H1 (cell line): Measurements from ENCODE around the gene C6orf58. TPM values are rescaled to one million over a fixed set of nuclear protein-coding genes. Genes with fewer than 3 reads are reported as not detected.

Experiments used
- BCL11A ChIP-seq, 2 experiments: IDR thresholded peaks; one replicate each; pipeline ENCODE4 v1.6.1; 2011; ENCODE audit warnings: low read depth in 2 of 2, low read length in 2 of 2, mild to moderate bottlenecking in 2 of 2
- RAD21 ChIP-seq, 2 experiments: IDR thresholded peaks in 1 of 2; conservative IDR thresholded peaks in 1 of 2; 2 replicates each; pipeline ENCODE4 v1.6.1; 2011; ENCODE audit warnings: low read depth in 2 of 2, low read length in 2 of 2, improper control_type of control experiment in 1 of 2, inconsistent platforms in 1 of 2, mild to moderate bottlenecking in 1 of 2, moderate library complexity in 1 of 2
- polyA plus RNA-seq, 7 experiments: library from polyadenylated mRNA; depleted of rRNA in 3 of 7; stranded (reverse) in 5 of 7; unstranded in 2 of 7; fragments of >200 nt in 5 of 7; fragments of 200-250 nt in 2 of 7; gene quantifications; 1 replicate in 5 of 7; 2 replicates in 1 of 7; 4 replicates in 1 of 7; pipeline versions ENCODE4 v1.2.1 to v1.2.3, GENCODE V29; 2011 to 2013; ENCODE audit warnings: missing spikeins in 2 of 7, mixed read lengths in 2 of 7
- total RNA-seq: library from RNA; stranded (reverse); fragmentation: NEBNext Ultra II Directional; extraction: Animal tissue kit (Norgen Biotek cat#: 25700); gene quantifications from 2 replicates; pipeline ENCODE4 v1.2.1, GENCODE V29; 2021
- TF ChIP-seq, protein P1 (sequence below): fragments of 300-600 bp; sonication (generic); IDR thresholded peaks from 2 replicates; pipeline ENCODE4 v1.7.1; 2012; ENCODE audit warnings: low read length, moderate library complexity, mild to moderate bottlenecking, inconsistent platforms; ENCODE audit not compliant: insufficient replicate concordance
- TF ChIP-seq, protein P2 (sequence below): IDR thresholded peaks from 2 replicates; pipeline ENCODE4 v1.6.1; 2012; ENCODE audit warnings: low read length, inconsistent platforms

Gene C6orf58
- total and polyA plus RNA-seq, 2 of the 8 experiments (the other 6 are each of a cell fraction or from before 2014, with no cell fraction given): not detected

- TF ChIP-seq, protein P1, sequence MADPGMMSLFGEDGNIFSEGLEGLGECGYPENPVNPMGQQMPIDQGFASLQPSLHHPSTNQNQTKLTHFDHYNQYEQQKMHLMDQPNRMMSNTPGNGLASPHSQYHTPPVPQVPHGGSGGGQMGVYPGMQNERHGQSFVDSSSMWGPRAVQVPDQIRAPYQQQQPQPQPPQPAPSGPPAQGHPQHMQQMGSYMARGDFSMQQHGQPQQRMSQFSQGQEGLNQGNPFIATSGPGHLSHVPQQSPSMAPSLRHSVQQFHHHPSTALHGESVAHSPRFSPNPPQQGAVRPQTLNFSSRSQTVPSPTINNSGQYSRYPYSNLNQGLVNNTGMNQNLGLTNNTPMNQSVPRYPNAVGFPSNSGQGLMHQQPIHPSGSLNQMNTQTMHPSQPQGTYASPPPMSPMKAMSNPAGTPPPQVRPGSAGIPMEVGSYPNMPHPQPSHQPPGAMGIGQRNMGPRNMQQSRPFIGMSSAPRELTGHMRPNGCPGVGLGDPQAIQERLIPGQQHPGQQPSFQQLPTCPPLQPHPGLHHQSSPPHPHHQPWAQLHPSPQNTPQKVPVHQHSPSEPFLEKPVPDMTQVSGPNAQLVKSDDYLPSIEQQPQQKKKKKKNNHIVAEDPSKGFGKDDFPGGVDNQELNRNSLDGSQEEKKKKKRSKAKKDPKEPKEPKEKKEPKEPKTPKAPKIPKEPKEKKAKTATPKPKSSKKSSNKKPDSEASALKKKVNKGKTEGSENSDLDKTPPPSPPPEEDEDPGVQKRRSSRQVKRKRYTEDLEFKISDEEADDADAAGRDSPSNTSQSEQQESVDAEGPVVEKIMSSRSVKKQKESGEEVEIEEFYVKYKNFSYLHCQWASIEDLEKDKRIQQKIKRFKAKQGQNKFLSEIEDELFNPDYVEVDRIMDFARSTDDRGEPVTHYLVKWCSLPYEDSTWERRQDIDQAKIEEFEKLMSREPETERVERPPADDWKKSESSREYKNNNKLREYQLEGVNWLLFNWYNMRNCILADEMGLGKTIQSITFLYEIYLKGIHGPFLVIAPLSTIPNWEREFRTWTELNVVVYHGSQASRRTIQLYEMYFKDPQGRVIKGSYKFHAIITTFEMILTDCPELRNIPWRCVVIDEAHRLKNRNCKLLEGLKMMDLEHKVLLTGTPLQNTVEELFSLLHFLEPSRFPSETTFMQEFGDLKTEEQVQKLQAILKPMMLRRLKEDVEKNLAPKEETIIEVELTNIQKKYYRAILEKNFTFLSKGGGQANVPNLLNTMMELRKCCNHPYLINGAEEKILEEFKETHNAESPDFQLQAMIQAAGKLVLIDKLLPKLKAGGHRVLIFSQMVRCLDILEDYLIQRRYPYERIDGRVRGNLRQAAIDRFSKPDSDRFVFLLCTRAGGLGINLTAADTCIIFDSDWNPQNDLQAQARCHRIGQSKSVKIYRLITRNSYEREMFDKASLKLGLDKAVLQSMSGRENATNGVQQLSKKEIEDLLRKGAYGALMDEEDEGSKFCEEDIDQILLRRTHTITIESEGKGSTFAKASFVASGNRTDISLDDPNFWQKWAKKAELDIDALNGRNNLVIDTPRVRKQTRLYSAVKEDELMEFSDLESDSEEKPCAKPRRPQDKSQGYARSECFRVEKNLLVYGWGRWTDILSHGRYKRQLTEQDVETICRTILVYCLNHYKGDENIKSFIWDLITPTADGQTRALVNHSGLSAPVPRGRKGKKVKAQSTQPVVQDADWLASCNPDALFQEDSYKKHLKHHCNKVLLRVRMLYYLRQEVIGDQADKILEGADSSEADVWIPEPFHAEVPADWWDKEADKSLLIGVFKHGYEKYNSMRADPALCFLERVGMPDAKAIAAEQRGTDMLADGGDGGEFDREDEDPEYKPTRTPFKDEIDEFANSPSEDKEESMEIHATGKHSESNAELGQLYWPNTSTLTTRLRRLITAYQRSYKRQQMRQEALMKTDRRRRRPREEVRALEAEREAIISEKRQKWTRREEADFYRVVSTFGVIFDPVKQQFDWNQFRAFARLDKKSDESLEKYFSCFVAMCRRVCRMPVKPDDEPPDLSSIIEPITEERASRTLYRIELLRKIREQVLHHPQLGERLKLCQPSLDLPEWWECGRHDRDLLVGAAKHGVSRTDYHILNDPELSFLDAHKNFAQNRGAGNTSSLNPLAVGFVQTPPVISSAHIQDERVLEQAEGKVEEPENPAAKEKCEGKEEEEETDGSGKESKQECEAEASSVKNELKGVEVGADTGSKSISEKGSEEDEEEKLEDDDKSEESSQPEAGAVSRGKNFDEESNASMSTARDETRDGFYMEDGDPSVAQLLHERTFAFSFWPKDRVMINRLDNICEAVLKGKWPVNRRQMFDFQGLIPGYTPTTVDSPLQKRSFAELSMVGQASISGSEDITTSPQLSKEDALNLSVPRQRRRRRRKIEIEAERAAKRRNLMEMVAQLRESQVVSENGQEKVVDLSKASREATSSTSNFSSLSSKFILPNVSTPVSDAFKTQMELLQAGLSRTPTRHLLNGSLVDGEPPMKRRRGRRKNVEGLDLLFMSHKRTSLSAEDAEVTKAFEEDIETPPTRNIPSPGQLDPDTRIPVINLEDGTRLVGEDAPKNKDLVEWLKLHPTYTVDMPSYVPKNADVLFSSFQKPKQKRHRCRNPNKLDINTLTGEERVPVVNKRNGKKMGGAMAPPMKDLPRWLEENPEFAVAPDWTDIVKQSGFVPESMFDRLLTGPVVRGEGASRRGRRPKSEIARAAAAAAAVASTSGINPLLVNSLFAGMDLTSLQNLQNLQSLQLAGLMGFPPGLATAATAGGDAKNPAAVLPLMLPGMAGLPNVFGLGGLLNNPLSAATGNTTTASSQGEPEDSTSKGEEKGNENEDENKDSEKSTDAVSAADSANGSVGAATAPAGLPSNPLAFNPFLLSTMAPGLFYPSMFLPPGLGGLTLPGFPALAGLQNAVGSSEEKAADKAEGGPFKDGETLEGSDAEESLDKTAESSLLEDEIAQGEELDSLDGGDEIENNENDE: no peak
- TF ChIP-seq RAD21 (IDR thresholded peaks at IDR 0.05 in 1 of 2, conservative IDR thresholded peaks at IDR 0.05 in 1 of 2; ENCODE audit: low read depth in 2 of 2, low read length in 2 of 2): no peak
- TF ChIP-seq, protein P2, sequence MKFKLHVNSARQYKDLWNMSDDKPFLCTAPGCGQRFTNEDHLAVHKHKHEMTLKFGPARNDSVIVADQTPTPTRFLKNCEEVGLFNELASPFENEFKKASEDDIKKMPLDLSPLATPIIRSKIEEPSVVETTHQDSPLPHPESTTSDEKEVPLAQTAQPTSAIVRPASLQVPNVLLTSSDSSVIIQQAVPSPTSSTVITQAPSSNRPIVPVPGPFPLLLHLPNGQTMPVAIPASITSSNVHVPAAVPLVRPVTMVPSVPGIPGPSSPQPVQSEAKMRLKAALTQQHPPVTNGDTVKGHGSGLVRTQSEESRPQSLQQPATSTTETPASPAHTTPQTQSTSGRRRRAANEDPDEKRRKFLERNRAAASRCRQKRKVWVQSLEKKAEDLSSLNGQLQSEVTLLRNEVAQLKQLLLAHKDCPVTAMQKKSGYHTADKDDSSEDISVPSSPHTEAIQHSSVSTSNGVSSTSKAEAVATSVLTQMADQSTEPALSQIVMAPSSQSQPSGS: no peak
- TF ChIP-seq BCL11A (IDR thresholded peaks at IDR 0.05; ENCODE audit: low read depth in 2 of 2, low read length in 2 of 2): no peak
Measured at GRCh38 chr6:127561660-127562059, 15.3 kb upstream of the C6orf58 start (continued).
